Mammary epithelial cell (primary cell): Measurements from ENCODE around the gene TMEFF2.

Source experiments
- CTCF ChIP-seq, 2 donors: IDR thresholded peaks in 1 of 2; conservative IDR thresholded peaks in 1 of 2; 2 replicates each; pipeline ENCODE4 v1.5.1; 2011 to 2012; ENCODE audit warnings: inconsistent platforms in 2 of 2, low read length in 2 of 2, mild to moderate bottlenecking in 2 of 2, control low read depth in 1 of 2, low read depth in 1 of 2; ENCODE audit not compliant: insufficient read depth in 1 of 2; ENCODE audit errors: extremely low read depth in 1 of 2
- EZH2 ChIP-seq: IDR thresholded peaks from 2 replicates; pipeline ENCODE4 v1.6.1; 2012; ENCODE audit warnings: low read length, inconsistent platforms, borderline replicate concordance

DNA sequence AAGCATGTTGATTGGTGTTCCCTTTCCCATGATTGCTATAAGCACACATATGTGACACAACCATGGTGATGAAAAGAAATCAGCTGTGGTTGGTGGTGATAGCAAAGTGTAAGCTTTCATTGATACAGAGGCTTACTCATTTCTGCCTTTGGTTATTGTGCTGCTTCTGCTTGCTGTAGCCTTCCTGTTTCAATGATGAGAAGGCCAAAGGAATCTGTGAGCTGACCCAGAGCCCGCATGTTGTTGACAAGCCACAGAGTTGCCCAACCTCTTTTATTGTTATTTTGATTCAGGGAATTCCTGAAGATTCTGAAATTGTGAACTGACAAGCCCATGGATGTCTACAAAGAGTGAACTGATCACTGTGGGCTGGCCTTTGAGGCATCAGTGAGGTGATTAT, 164.4 kb downstream of the TMEFF2 start:
- no peak for TF ChIP-seq CTCF (conservative IDR thresholded peaks at IDR 0.05 in 1 of 2, IDR thresholded peaks at IDR 0.05 in 1 of 2; ENCODE audit: extremely low read depth in 1 of 2, insufficient read depth in 1 of 2, low read depth in 1 of 2, low read length in 2 of 2)
- no peak for TF ChIP-seq EZH2
